Measurements from ENCODE around the gene LGR4. TPM values are rescaled to one million over a fixed set of nuclear protein-coding genes. Genes with fewer than 3 reads are reported as not detected.

LGR4 gene
- total RNA-seq, 4 donors from 2014 or later: 18.1 to 31.5 (median 26.1) TPM

GRCh38 chr11:27471589-27472397, 797 bp downstream of the LGR4 start:
- no peak for DNase-seq (ENCODE audit: low spot score)
- ATAC-seq (ENCODE audit: low FRiP score): peak; percentile 43
- TF ChIP-seq CTCF (IDR thresholded peaks at IDR 0.05): no peak

- no peak for DNase-seq (ENCODE audit: low spot score)
- ATAC-seq (ENCODE audit: low FRiP score): no peak
- no peak for TF ChIP-seq CTCF (IDR thresholded peaks at IDR 0.05)
These were observed 1.6 kb downstream of the LGR4 start for GRCh38 chr11:27470826-27471588.

GRCh38 chr11:27470166-27470565, 2.4 kb downstream of the LGR4 start:
- no peak for ATAC-seq (ENCODE audit: low FRiP score)
- no peak for DNase-seq (ENCODE audit: low spot score)
- no peak for TF ChIP-seq CTCF (IDR thresholded peaks at IDR 0.05)

- TF ChIP-seq CTCF (IDR thresholded peaks at IDR 0.05): no peak
- ATAC-seq (ENCODE audit: low FRiP score): no peak
- DNase-seq (ENCODE audit: low spot score): no peak
These were observed 3.4 kb downstream of the LGR4 start for GRCh38 chr11:27468995-27469695.

- peak; percentile 53 for ATAC-seq (ENCODE audit: low FRiP score)
- no peak for TF ChIP-seq CTCF (IDR thresholded peaks at IDR 0.05)
- DNase-seq (ENCODE audit: low spot score): no peak
These were observed 4.2 kb downstream of the LGR4 start for GRCh38 chr11:27468209-27468994.

DNA sequence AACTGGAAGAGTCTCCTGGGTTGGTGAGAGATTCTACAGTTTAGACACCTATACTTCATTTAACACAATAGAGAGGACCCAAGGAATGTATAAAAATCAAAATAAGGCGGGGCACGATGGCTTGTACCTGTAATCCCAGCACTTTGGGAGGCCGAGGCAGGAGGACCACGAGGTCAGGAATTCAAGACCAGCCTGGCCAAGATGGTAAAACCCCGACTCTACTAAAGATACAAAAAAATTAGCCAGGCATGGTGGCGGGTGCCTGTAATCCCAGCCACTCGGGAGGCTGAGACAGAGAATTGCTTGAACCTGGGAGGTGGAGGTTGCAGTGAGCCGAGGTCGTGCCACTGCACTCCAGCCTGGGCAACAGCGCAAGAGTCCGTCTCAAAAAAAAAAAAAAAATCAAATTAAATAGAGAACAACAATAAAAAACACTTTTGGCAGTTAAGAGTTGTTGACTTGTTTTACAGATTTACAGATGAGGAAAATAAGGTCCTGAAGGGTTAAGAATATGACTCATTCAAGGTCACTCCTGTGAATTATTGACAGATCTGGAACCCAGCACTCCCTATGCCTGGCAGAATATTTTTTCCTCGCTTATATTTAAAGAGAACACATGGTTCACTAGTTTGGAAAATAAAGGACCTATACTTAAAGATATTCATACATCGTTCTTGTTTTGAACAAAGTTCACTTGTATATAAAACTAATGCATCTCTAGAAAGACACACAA, 5.2 kb downstream of the LGR4 start:
- no peak for DNase-seq (ENCODE audit: low spot score)
- no peak for TF ChIP-seq CTCF (IDR thresholded peaks at IDR 0.05)

More for the DNA sequence above, 5.2 kb downstream of the LGR4 start:
- no peak for ATAC-seq (ENCODE audit: low FRiP score)
